Measurements from ENCODE around the gene GPR65.
A peak's percentile ranks its signal among the peaks of the same experiment; 100 is the strongest.
"Not testable (repeated sequence)": the region's sequence is repeated elsewhere in the genome, so short reads cannot be mapped to it uniquely, and the experiment has no call there.

GPR65 gene

DNA sequence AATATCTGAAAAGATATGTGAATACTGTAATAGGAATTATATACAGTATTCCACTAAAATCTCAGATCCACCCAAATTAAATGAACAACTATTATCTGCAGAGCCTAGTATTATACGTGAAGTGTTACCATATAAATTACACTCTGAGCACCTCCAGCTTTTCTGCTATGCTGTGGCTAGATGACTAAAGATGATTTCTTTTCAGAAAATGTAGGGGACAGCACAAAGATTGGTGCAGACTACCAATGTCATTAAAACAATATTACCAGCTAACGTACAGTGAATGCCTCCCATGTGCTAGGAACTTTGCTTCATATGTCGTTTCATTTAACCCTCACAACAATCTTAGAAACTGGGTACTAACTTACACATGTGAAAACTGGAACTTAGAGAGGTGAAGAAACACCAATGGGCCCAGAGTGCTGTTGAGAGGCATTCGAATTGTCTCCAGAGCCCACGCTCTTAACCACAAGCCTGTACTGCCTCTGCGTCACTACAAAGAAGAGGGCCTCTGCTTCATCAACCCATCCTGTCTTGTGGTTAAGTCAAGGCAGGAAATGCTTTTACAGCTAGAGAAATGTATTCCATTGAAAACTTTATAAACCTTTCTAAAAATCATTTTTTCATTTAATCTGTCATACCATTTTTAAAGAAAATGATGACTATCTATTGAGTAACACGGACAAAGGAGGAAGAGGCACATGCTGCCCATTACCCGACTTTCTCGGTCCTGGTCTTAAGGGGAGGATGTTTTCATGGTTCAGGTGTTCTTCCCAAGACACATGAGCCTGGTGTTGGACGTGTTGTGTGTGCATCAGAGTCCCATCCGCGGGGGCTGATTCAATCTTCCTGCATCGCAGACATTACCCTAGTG, 1.3 kb downstream of the GPR65 start:
- DNase-seq: peak; percentile 83

DNA sequence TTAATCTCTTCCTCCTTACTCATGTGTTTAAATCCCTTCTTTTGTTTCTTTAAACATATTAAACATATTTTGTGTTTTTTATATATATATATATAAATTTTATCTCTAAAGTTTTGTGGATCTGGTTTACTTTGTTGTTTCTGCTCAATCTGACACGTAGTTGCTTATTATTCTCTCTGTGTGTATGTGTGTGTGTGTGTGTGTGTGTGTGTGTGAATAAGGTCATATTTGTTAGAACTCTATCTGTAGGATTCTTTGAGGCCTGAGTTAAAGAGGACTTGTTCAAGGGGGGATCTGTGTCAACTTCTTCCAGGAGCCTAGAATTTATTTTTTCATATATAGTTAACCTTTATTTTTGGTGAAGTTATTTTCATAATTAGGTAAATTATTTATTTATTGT, 2.7 kb downstream of the GPR65 start:
- DNase-seq: no peak

DNA sequence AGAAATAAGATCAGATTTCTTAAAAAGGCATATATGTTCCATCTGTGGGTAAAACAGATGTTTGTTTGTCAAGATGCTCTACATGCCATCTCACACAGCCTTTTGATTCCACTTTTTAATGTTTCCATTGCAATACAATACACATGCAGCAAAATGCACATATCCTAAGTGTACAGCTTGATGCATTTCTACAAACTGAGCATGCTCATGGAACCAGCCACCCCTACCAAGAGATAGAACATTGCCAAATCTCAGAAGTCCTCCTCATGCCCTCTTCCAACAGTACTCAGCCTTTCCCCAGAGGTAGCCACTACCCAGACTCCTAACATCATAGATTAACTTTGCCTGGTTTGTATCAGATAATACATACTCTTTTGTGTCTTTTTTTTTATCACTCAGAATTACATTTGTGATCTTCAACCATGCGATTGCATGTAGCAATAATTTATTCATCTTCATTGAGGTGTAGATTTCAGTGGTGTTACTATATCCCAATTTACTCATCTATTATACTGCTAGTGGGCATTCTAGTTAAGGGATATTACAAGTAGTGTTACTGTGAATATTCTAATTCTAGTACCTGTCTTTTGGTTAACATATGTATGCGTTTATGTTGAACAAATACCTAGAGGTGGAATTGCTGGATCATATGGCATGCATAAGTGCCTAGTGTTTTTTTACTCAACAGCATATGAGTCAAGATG, 3.3 kb downstream of the GPR65 start:
- DNase-seq: no peak

DNA sequence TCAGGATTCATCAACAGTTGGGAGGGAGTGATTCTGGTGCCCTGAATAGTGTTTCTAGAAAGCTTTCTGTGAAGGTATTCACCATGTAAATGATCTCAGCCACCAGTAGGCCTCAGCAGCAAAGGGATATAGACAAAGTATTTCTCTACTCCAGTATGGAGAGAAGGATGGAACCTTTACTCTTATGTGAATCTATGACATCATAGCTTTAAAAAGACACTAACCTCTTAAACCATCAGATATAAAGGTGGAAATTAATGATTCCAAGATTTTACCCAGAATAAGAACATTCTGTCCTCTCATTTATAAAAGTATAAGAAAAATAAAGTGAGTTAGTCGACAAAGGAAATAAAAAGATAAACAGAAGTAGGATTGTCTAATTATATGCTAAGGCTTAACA, 4.6 kb downstream of the GPR65 start:
- no peak for DNase-seq

DNA sequence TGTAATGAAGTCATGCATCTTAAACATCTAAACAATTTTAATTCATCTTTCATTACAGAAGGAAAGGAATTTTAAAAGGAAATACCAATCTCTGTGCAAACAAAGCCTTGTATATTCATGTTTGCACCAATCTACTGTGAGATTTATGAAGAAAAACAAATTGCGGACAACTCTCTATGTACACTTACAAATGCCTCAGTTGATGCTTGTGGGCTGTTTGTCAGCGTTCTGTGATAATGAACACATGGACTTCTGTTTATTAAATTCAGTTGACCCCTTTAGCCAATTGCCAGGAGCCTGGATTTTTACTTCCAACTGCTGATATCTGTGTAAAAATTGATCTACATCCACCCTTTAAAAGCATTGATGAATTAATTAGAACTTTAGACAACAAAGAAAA, 5.4 kb downstream of the GPR65 start:
- DNase-seq: no peak

DNA sequence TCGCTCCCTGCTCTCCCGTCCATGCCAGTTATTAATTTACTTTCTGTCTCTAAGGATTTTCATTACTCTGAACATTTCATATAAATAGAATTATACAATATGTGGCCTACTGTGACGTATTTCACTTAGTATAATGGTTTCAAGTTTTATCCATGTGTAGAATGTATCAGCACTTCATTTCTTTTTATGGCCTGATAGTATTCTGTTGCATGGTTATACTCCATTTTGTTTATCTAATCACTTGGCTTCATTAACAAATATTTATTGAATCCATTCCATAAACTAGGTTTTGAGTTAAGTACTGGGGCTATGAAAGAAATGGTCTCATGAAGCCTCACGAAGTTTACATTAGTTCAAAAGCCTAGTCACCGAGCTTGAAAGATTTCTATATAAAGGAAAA, 7.6 kb downstream of the GPR65 start:
- DNase-seq: no peak

DNA sequence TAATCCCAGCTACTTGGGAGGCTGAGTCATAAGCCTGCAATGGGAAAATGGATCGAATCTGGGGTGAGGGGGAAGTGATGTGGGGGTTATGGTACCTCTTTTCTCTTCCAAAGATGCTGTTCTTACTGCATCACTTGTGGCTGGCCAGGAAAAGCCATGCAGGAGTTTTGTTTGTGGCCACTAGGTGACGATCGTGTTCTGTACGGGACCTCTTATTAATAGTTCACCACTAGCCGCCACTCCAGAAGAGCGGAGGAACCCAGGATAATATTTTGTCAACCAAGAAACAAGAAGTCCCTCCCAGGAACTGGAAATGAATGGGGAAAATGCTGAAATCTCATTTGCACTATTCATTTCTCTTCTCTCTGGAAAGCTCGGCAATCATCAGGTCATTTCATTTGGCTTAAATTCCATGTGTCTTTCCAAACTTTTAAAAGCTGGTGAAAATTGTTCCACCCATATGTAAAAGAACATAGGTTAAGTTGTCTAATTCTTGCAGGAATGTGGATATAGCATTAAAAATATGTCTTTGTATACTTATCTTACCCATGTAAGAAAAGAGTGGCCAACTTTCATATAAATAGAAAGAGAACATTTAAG, 8.9 kb downstream of the GPR65 start:
- peak; percentile 5 for DNase-seq

DNA sequence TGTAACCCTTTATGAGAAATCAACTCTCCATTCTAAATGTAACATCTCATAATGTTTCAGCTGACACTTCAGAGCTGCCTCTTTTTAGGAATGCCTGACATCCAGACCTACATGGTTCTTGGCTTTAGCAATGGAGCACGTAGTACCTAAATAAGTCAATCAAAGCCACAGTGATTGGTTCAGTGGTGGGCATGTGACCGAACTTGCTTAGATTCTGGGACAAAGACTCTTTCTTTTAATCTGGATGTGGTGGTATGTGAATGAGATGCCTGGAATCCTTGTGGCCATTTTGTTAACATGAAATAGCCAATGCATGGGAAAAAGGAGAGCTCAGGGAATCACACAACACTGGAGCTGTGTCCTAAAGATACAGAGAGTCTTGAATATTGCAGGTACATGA, 11.8 kb downstream of the GPR65 start:
- DNase-seq: no peak

DNA sequence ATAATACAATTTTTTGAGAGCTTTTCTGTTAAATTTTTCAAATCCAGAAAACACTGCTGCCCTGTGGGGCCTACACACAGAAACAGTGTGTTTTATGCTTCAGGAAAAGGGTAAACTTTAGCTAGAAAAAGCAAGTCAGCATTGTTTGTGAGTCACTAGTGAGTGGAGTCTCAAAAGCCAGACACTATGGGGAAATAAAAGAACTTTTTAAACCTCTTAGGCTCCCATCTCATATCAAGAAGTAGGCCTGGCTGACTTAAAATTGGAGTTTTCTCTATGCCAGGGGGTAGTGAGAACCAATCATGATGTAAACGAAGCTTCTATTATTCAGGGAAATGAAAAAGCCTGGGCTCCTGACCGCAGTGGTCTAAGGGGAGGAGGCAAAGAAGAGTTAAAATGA, 12.6 kb downstream of the GPR65 start:
- no peak for DNase-seq

DNA sequence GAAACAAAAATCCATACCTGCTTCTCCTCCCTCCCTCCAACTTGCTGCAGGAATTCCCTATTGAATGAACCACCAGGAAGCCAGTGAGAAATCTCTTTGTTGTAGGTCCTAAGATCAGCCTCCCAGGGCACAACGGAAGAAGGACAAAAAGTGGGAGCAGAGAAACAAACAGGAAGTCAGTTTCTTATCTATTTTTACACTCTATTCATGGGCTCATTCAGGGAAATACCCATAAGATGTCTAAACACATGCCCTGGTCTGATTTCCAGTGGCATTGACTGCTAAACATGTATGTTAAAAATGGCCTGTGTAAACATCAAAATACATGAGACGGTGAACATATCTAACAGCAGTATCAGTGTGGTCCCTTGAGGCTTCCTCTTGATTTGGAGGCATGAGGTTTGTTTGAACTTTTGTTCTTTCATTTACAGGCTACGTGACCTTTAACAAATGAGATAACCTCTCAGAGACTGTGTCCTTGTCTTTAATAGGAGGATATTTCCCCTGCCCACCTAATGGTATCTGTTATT, 18.8 kb downstream of the GPR65 start:
- no peak for DNase-seq

DNA sequence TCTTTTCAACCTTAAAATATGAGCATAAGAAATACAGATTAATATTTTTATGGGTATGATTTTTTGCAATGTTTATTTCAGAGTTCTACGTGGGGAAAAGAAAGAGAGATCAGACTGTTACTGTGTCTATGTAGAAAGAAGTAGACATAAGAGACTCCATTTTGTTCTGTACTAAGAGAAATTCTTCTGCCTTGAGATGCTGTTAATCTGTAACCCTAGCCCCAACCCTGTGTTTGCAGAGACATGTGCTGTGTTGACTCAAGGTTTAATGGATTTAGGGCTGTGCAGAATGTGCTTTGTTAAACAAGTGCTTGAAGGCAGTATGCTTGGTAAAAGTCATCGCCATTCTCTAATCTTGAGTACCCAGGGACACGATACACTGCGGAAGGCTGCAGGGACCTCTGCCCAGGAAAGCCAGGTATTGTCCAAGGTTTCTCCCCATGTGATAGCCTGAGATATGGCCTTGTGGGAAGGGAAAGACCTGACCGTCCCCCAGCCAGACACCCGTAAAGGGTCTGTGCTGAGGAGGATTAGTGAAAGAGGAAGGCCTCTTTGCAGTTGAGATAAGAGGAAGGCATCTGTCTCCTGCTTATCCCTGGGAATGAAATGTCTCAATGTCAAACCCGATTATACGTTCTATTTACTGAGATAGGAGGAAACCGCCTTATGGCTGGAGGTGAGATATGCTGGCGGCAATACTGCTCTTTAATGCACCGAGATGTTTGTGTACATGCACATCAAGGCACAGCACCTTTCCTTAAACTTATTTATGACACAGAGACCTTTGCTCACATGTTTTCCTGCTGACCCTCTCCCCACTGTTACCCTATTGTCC, 19.5 kb downstream of the GPR65 start:
- DNase-seq: not testable (repeated sequence)

DNA sequence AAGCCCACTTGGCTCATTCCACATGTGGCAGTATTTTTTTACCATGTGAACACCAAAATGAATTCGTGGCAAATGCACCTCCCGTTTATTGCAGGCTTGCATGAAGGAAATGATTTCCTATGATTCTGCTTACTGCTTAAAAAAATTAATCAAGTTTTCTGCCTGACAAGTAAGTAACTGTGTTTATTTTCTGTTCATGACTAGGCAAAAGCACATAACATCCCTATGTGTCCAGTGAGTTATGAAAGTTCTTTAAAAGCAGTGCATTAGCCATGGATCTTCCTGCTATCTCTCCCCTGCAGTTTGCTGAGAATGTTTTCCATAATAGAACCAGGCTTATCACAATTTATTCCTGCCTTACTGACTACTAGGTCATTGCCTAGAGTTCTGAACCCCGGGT, 20.4 kb downstream of the GPR65 start:
- no peak for DNase-seq

DNA sequence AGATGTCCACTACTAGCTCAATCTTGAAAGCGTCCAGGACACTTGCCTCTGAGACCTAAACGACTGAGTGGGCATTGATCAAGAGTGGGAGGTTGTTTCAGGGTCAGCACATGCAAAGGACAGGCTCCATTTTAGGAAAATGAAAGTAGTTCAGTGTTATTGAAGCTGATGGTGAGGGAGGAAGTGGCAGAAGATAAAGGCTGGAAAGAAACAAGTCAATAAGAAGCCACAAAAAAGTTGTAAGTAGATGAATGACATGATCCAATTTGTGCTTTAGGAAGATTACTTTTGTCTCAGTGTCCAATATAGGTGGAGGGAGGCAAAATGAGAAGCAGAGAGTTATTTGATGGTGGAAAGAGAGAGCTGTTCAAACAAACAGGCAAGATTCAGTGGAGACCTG, 22.0 kb downstream of the GPR65 start:
- no peak for DNase-seq

DNA sequence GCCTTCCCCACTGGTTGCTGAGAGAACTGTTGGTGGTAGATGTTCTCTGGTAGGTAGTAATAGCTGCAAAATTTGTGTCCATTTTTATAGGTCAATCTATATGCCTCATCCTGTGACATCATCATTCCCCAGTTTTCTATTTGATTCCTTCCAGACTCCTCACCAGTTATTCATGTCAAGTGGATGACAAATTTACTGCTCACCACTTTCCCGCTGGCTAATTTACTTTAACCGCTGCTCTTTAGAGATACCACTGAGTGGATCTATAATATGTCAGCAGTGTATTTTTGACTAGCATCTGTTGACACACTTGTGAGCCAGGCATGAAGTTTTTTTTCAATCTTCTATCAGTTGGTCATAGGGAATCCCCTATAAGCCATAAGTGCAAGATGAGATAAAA, 24.6 kb downstream of the GPR65 start:
- DNase-seq: no peak

DNA sequence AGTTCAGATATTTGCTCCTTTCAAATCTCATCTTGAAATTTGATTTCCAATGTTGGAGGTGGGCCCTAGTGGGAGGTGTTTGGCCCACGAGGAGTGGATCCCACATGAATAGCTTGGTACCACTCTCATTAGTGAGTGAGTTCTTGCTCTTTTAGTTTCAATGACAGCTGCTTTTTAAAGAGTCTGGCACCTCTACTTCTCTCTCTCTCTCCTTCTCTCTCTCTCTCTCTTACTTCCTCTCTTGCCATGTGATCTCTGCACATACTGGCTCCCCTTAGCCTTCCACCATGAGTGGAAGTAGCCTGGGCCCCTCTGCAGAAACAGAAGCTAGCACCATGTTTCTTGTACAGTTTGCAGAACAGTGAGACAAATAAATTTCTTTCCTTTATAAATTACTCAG, 25.1 kb downstream of the GPR65 start:
- no peak for DNase-seq

DNA sequence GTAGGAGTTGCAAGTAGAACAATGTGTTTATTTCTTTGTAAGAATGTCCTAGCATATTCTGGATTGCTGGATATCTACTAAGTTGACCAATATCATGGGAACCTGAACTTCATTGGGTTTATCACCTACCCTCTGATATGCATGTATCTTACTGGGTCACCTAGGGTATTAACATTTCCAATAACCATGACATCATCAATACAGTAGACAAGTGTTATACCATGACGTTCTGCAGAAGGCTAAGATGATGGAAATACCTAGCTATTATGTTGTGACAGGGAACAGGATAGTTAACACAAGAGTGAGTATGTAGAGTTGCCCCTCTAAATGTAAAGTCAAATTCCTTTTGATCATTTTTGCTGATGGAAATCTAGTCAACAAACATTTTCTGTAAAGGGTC, 26.0 kb downstream of the GPR65 start:
- no peak for DNase-seq

DNA sequence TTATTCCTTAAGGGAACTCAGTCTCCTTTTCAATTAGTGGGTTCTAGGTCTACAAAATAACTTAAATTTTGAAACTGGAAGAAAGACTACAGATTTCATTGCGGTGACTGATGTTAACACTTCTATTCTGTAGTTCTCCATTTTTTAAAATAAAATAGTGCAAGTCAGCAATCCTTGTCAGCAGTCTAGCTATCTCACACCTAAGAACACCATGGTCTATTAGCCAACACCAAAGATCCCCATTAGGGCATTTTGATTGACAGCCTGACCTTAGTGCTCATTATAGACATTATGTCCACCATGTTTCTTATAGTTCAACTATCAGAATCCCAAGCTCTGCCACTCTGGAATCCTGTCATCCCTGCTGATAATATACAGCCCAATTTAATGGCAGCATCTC, 27.4 kb downstream of the GPR65 start:
- no peak for DNase-seq

DNA sequence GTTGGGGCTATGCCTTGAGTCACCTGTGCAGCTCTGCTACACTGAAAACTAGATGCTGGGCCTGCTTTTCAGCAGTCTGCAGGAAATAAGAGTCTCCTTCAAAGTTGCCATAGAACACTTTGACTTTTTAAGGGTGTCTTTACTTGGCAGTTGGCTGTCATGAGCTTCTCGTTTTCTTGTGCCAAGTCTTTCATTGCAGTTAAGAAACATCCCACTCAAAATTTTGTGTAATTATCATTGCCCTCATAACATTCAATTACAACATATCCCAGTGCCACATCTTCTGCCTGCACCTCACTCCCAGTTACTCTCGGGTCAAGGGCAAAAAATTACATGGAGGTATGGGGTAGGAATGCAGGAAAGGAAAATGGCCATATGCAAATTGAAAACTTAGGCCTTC, 29.1 kb downstream of the GPR65 start:
- no peak for DNase-seq

DNA sequence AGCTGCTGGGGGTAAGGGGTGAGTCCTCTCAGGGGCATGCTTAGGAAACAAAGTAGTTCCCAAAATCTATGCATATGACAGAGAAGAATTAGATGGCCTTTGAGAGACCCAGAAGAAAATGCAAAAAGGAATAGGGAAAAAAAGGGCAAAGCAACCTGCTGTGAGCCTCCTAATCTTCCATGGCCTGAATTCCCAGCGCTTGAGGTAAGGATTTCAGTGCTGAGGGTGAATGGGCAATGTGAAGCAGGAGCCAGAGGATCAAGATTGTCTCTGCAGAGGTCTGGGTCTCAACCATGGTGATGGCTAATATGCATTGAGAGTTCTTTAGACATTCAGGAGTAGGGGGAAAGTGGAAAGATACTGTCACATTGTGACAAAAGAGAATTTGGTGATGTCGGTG, 31.5 kb downstream of the GPR65 start:
- no peak for DNase-seq

DNA sequence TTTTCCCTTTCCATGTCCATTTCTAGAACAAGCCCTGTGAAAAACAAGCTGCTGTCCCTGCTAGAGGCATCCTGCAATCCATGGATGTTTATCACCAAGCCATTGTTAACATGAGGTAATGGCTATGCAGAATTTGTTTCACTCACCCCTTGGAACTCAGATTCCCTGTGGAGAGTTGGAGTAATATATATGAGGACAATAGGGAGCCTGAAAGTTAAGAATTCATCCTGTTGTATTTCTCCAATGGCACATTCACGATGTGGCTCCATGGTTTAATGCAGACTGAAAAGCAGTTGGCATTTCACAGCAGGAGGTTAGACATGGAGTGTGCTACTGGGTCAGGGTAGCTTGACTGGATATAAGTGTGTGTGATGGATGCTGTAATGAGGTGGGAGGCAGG, 32.4 kb downstream of the GPR65 start:
- DNase-seq: no peak

DNA sequence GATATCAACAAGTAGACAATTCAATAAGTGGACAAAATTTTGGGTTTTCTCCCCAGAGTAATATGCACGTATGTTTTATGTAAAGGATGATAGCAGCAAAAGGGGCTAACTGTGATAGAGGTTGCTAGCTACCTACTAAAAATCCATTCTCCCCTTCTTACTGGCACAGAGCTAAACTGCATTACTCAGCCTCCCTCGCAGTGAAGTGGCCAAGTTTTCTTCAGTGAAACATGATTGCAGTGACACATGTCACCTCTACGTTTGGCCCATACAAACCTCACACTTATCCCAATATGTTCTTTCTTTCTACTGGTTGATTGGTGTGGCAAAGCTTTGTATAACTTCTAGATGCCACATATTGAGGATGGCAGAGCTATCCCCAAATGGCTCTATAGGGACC, 34.3 kb downstream of the GPR65 start:
- no peak for DNase-seq

DNA sequence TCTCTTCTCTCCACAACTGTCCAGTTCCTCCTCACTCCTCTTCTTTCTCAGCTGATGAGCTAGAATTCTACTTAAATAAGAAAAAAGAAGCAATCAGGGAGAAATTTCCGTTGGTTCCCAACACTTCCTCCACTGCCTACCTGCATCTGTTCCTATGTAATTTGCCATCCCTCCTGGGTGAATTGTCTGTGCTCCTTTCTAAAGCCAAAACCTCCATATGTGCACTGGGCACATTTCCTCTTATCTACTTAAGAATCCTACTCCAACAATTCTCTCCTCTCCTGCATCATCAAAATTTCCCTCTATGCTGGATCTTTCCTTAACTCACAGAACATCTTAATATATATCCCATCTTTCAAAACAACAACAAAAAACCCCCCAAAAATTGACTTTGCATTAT, 35.2 kb downstream of the GPR65 start:
- no peak for DNase-seq

All from SIG-M5 (cell line).